Lower lobe of right lung (tissue), 2 donors: Measurements from ENCODE around the gene USF3. TPM values are rescaled to one million over a fixed set of nuclear protein-coding genes. Genes with fewer than 3 reads are reported as not detected.

ENCODE experiments used
- ATAC-seq, 2 donors: fragments of 200-7000 bp; cut with Tn5 transposase; one replicate each; pipeline ENCODE4 v1.9.1; 2020 to 2022; ENCODE audit warnings: mild to moderate bottlenecking in 2 of 2, moderate library complexity in 2 of 2
- DNase-seq: peaks from one replicate; pipeline ENCODE4 v3.0.0-alpha.2; 2020
- H3K27ac ChIP-seq: fragments of 200-600 bp; one replicate; pipeline ENCODE4 v1.8.0; 2022
- H3K27me3 ChIP-seq: fragments of 200-600 bp; one replicate; pipeline ENCODE4 v1.8.0; 2022; ENCODE audit warnings: low read depth
- H3K36me3 ChIP-seq: fragments of 200-600 bp; one replicate; pipeline ENCODE4 v1.8.0; 2022; ENCODE audit warnings: mild to moderate bottlenecking
- H3K4me1 ChIP-seq: fragments of 200-600 bp; one replicate; pipeline ENCODE4 v1.8.0; 2022
- H3K4me3 ChIP-seq: fragments of 200-600 bp; one replicate; pipeline ENCODE4 v1.8.0; 2022; ENCODE audit warnings: mild to moderate bottlenecking
- H3K9me3 ChIP-seq: fragments of 200-600 bp; one replicate; pipeline ENCODE4 v1.8.0; 2022
- CTCF ChIP-seq: fragments of 200-600 bp; IDR thresholded peaks from one replicate; pipeline ENCODE4 v1.8.0; 2022; ENCODE audit warnings: antibody characterized with exemption, mild to moderate bottlenecking
- intact Hi-C: fragments of 100-400 bp; cut with DNase I; formaldehyde crosslinking; loops from one replicate; pipeline ENCODE4 v1.11.0; 2022
- total RNA-seq: library from RNA; stranded (reverse); fragmentation: NEBNext Ultra II Directional; extraction: Animal tissue kit (Norgen Biotek cat#: 25700); gene quantifications from one replicate; pipeline ENCODE4 v1.2.1, GENCODE V29; 2021
- donor health status: DM: no; HTN: yes; CAD: no; lungs with severe emphysema.

USF3 gene
- total RNA-seq, 1 donor from 2014 or later, result 20.9 TPM

GRCh38 chr3:113714702-113715101 is 18.3 kb upstream of the USF3 start:
- Histone ChIP-seq H3K27me3 (no peaks in the 10 kb centered on the region), H3K4me3 (no peak overlapping the region), H3K27ac (no peak overlapping the region), H3K4me1 (no peaks in the 10 kb centered on the region), H3K36me3 (peaks cover 1% of the 10 kb centered on the region), H3K9me3 (no peaks in the 10 kb centered on the region)
- DNase-seq (no peak), ATAC-seq (no peak)
- TF ChIP-seq CTCF, result no peak
- intact Hi-C loops, result no loop called here

GRCh38 chr3:113712129-113712528 is 15.7 kb upstream of the USF3 start:
- Histone ChIP-seq H3K4me3 (no peak overlapping the region), H3K9me3 (no peaks in the 10 kb centered on the region), H3K36me3 (no peaks in the 10 kb centered on the region), H3K27ac (no peak overlapping the region), H3K4me1 (no peaks in the 10 kb centered on the region), H3K27me3 (no peaks in the 10 kb centered on the region)
- intact Hi-C loops, result no loop called here
- ATAC-seq (no peak), DNase-seq (no peak)
- TF ChIP-seq CTCF, result no peak

GRCh38 chr3:113707835-113708234 is 11.4 kb upstream of the USF3 start:
- no peaks in the 10 kb centered on the region for H3K36me3 ChIP-seq
- TF ChIP-seq CTCF, result no peak
- H3K9me3 ChIP-seq, result no peaks in the 10 kb centered on the region

GRCh38 chr3:113698956-113699355 is 2.5 kb upstream of the USF3 start:
- TF ChIP-seq CTCF, result no peak
- H3K36me3 ChIP-seq, result no peaks in the 10 kb centered on the region
- H3K4me3 ChIP-seq, result peak overlapping the region; percentile 48
- ATAC-seq (no peak), DNase-seq (peak; percentile 45)
- intact Hi-C loops, result no loop called here
- no peaks in the 10 kb centered on the region for H3K27me3 ChIP-seq
- H3K27ac ChIP-seq, result peak overlapping the region; percentile 53
- peaks cover 31% of the 10 kb centered on the region for H3K4me1 ChIP-seq
- no peaks in the 10 kb centered on the region for H3K9me3 ChIP-seq

More at GRCh38 chr3:113707835-113708234, 11.4 kb upstream of the USF3 start:
- no peak overlapping the region for H3K4me3 ChIP-seq
- ATAC-seq (no peak), DNase-seq (no peak)
- no peaks in the 10 kb centered on the region for H3K4me1 ChIP-seq
- H3K27ac ChIP-seq, result no peak overlapping the region
- H3K27me3 ChIP-seq, result no peaks in the 10 kb centered on the region
- intact Hi-C loops, result no loop called here

- no peak for TF ChIP-seq CTCF
- Histone ChIP-seq H3K36me3 (no peaks in the 10 kb centered on the region), H3K4me3 (no peak overlapping the region), H3K27me3 (no peaks in the 10 kb centered on the region), H3K27ac (peak overlapping the region; percentile 98), H3K9me3 (no peaks in the 10 kb centered on the region), H3K4me1 (peaks cover 32% of the 10 kb centered on the region)
- ATAC-seq (no peak), DNase-seq (no peak)
- intact Hi-C loops, result no loop called here
These were observed 1.8 kb upstream of the USF3 start for GRCh38 chr3:113698213-113698742.
